NOMO-1 (cell line): ENCODE results near the gene PDE3A.

Experiments
- DNase-seq, 2 experiments: peaks; one replicate each; lab custom pipeline; 2025; ENCODE audit not compliant: unreplicated experiment in 2 of 2; lab: John Stamatoyannopoulos, UW

Gene PDE3A

DNA sequence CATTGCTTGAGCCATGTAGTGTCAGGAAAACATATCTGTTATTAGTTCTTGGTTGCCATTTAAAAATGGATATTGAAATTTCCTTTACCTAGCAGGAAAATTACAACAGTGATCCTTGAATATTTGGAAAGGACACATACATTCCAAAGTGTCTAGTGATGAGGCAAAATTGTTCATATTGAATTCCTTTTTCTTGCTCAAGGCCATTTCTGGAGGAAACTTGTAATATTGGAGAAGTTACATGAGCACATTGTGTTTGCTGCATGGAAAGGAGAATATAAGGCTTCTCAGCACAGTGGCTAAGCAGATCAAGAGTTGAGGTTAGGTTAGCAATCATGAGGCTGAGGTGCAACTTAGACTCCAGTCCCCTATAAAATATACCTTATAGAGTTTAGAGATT is 121.9 kb downstream of the PDE3A start:
- no peak for DNase-seq

DNA sequence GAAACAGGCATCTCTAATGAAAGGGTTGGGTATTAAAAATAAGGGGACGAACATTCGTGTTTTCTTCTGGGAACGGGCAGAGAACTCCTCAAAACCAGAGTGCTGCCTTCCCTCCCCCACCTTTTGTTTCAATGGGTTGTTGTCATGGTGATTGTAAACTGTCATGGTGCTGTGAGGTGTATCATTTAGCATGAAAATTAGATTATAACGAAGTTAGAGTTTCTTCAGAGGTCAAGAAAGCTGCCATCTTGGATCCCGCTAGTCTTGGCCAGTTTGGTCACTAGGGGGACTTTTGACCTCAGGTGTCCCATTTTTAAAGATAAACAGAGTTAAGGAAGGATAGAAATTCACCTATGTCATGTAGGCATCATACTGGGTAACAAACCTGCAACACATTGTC is 123.0 kb downstream of the PDE3A start:
- no peak for DNase-seq

DNA sequence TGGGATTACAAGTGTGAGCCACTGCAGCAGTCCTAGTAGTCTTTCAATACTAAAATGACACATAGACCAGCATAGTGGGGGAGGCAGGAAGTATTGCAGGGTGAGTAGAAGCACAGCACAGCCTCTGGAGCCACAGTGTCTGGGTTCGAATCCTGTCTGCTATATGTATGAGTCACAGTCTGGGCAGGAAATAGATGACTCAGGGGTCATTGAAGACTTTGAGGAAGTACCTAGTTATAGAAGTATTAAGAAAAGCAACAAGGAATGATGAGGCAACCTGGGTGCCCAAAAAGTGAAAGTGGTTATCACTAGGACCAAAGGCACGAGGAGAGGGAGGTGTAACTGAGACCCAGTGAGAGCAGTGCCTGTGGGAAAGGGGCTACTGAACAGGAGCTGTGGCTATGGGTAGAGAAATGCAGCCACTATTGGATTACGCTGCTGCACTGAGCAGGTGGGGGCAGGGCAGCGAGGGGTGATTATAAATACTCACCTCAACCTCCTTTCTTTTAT is 124.0 kb downstream of the PDE3A start:
- peak; percentile 73 to 91 for DNase-seq

DNA sequence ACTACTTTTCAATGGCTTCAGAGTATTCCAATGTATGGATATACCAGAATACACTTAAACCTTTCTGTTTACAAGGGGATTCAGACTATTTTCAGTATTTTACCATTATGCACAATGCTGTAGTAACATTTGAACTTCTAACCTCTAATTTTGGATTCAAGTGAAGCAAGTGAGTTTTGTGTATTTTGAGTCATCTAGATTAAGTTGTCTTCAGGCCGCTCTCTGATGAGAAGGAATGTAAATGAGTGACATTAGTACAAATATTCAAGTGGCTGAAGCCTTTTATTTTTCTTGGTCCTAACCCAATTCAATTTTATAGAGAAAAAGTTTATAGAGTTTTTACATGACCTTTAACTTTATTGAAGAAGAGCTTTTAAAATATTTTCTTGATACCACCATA is 125.6 kb downstream of the PDE3A start:
- no peak for DNase-seq

DNA sequence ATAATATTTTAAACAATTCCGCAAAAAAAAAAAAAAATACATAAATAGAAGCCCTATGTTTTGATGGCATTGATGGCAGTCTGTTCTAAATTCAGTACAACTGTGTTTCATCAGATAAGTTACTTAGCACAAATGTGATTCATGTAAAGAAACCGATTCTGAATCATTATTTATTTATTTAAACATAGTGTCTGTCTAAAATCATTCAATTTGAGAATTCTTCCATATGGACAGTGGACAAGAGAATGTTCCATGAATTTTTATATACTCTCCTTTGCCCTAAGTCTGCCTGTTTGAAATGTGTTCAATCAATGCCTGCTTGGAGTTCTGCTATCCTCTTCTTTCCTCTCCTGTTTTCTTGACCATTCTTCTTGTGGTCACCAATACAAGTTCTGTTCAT is 126.5 kb downstream of the PDE3A start:
- no peak for DNase-seq

DNA sequence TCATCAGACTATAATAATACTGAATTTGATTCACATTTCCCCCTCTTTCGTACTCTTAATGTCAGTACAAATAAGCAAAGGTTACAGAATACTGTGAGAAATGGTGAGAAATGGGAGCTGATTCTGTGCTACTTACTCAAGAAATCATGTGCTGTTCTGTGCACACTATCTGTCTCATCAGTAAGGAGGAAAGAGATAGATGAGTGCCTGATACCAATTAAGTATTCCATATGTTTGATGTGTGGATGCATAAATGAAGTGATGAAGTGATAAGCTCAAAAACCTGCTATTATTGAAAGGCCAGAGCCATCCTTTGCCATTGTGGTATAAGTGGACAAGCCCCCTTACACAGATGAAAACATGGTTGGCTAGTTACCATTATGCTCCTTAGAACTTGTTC is 127.7 kb downstream of the PDE3A start:
- DNase-seq, result no peak

DNA sequence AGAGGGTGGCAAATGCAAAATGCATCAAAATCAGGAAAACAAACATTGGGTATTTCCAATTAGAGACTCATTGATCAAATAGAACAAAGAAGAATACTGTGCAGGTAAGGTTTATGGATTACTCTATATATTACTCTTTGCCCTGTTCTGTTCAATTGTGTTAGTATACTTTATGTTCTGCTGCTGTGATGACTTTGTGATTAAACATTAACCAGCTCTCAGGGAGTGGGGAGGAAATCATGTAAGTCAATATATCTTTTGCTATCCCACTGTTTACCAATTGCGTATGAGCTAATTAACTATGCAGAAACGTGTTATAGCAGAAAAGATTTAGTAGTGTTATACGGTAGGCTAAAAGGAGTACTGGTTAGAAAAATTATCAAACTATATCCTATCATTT is 129.4 kb downstream of the PDE3A start:
- DNase-seq, result no peak

DNA sequence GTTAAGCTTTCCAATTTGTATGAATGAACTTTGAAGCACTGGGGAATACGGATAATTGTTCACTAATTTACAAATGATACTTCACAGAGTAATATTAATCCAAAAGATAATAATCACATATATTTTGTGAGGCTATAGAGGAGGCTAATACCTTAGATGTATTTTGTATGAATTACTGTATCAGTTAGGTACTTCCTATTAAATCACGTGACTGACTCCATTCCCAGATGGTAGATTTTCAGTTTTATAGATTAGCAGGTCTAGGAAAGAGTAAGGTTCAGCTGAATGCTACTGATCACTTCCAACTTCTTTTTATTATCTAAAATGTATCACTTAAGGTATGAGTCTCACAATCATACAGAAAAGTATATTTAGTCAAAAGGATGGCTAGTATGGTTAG is 133.6 kb downstream of the PDE3A start:
- DNase-seq, result no peak

DNA sequence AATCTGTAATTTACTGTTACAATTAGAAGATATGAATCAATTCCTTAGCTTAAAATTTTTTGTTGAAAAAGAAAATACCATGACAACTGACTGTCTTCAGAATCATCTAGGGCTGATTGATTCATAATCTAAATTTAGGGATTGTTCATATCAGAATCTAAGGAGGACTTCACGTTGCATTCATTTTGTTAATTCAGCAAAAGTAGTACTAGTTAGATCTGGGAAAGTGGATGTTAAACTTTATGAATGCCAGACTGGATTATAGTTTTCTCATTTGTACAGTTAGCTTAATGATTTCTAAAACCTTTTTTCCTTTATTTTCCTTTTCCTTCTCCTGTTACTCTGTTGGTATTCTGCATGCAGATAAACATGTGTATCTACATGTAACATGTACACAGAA is 135.5 kb downstream of the PDE3A start:
- no peak for DNase-seq

DNA sequence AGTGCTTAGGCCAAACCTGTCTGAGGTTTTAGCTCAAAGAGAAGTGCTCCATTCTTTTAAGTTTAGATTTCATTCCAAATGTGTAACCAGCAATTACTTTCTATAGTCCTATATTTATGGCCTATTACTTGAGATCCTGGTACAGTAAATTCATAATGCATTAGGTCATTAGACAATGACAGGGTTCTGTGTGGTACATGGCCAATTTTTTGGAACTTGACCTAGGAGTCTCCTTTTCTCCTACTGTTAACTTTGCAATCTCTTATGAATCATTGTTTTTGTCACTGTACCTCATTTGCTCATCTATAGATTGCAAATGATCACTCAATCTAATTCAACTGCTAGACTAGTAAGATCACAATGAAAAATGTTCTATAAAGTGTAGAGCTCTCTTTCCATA is 136.7 kb downstream of the PDE3A start:
- DNase-seq, result no peak

DNA sequence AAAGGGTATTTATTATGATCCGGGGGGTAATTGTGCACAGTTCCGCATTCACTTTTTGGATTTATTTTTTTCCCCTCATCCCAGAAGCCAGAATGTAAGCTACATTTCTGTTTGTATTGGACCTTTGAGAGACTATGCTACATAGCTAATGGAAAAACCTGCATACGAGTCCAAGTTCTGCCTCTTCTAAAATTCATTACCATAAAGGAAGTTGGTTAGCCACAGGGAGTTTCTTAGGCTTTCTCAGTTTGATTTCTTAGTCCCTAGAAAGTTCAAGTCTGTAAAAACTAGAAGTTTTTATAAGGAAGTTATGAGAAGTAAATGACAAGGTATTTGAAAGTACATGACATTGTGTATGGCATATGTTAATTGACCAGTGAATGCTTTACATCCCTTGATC is 138.7 kb downstream of the PDE3A start:
- peak; percentile 2 to 47 for DNase-seq

DNA sequence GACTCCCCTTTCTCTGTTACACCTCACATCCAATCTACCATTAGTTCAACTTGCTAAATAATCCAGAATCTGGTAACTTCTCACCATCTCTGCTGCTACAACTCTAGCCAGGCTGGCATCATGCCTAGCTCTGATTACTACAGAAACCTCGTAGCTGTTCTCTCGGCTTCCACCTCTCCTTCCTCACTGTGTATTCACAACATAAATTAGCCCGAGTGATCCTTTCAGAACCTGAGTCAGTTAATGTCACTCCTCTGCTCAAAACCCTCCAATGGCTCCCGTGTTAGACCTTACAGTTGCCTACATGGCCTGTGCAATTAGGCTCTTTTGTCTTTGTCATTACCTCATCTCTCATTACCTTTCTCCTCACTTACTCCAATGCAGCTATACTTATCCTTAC is 139.4 kb downstream of the PDE3A start:
- DNase-seq, result no peak

DNA sequence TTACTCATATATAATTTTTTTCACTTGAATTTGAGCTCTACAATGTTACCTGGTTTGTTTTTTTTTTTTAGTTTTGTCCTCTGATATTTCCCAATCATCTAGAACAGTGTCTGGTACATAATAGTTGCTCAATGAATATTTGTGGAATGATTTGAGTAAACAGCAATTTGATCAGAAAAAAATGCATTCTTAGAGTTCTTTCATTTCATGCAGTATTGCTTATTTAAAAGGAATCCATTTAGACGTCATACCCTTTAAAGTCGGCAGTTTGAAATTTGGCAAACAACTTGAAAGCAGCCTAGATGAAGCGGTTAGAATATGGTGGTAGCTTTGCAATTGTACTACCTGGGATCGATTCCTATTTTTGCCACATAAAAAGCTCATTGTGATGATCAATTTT is 140.0 kb downstream of the PDE3A start:
- no peak for DNase-seq

DNA sequence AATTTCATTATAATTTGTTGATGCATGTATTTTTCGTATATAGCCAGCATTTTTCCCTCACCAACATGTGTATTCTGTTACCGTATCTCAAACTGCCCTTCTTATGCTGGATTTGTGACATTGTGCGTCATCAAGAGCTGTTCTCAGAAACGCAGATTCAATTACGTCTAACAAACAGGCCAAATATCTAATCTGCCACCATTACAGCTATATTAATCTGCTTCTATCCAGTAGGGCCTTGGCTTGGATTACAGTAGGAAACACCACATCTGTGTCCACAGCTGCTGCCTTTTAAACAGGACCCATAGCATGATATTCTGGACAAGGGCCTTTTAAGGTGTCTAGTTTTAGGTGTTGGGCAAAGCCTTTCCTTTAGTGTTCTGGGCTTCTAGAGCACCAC is 140.6 kb downstream of the PDE3A start:
- DNase-seq, result no peak

DNA sequence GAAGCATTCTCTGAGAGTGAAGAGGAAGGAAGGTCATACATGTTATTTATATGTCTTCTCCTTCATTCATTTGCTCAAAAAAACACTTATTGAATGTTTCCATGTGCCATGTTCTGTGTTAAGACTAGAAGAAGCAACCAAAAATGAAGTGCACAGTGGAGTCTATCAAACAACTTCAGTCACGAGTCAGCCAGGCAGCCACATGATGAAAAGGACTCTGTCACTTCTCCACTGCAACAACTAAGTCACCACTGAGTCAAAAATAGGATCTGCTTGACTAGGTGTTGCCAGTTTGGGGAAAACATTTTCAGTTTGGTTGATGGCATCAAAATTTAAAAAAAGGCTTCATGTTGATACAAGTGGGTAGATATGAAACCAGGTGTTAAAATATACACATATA is 142.5 kb downstream of the PDE3A start:
- DNase-seq, result no peak

DNA sequence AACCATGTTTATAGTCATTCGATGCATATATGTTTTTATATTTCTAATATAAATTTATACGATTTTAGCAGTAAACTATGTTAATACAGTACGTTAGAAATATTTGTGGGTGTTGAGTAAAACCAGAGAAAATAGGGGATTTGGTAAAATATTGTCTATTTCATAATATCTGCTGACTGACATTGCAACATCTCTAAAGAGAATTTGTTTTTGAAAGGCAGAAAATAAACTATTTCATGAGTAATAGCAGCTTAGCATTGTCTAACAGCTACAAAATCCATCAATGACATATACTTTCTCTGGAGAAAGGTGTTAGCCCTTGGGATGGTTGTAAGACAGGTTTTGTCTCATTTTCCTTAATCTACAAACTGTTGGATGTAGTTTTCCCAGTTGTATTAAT is 144.9 kb downstream of the PDE3A start:
- no peak for DNase-seq

DNA sequence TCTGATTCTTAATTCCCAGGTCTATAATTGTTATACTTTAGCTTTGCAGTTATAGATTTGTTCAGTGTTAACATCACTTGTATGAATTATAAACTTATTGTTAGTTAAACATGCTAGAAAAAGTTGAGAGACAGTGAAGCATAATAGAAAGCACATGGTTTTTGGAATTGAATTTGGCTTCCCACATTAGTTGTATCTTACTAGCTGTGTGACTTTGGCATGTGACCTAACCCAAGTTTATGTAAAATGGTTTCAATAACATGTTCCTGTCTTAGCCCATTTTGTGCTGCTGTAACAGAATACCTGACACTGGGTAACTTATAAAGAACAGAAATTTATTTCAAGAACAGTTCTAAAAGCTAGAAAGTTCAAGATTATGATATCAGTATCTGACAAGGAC is 146.3 kb downstream of the PDE3A start:
- no peak for DNase-seq

DNA sequence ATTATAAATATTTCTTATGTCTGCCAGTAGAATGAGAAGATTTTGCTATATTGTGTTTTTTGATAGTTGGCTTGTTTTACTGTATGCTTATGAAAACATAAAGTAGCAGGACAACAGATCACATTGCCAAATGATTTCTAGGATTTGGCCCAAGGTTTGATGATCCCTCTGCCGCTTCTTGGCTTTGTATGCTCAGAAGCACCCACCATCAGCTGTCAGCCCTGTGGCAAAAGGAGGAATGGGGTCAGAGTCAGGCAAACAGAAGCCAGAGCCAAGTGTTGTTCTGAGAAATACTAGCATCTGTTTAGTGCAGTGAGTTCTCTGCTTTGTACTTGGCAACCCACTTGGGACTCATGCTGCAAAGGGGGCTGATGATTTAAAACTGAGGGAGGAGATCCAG is 152.2 kb downstream of the PDE3A start:
- no peak for DNase-seq

DNA sequence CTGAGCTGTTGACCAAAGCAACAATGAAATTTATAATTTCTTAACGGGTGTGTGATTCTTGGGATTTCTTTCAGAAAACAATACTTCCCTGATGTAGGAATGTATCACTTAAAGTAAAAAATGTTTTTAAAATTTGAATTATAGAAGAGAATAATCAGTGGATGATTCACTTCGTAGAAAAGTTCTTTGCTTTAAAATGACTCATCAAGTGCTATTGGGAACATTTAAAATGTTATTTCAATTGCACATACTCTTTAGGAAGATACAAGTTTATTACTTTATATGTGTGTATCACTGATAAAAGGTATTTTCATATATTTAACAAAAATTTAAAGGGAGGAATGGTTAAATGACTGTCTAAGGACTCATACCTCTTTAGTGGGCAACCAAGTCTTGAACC is 155.3 kb downstream of the PDE3A start:
- DNase-seq, result no peak

DNA sequence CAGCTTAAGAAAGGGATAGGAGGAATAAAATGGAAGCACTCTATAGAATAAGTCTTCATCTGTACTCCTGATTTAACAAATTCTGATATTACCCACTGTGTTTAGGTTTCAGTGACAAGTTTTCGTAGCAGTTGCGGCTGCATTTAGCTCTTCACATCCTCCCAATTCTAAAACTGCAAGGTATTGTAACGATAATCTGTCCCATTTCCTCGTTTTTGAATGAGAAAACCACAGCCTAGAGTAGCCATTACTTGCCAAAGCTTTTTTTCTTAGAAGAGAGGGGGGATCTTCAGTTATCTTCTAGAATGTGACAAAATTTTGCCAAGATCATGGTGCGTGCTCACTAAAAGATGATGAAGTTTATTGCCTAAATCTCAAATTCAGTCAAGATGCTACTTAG is 155.8 kb downstream of the PDE3A start:
- DNase-seq, result no peak

DNA sequence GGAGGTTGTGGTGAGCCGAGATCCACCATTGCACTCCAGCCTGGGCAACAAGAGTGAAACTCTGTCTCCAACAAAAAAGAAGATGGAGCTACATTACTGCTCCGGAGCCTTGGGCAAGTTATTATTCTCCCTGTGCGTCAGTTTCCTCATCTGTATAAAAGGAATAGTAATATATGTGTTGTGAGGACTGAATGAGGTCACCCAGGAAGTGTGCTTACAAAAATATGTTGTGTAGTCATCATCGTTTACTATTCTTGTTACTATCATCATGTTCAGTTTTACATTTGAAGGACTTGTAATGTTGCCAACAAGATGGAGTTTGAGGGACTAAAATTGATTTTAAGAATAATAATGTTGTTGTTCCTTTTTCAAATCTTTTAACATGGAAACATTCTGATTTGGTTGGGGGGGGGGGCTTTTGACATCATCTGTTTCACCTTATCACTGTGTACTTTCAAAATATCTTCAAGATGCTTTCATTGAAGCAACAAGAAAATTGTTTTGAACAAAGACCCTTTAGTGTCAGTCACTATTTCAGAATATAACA is 156.8 kb downstream of the PDE3A start:
- DNase-seq, result no peak

DNA sequence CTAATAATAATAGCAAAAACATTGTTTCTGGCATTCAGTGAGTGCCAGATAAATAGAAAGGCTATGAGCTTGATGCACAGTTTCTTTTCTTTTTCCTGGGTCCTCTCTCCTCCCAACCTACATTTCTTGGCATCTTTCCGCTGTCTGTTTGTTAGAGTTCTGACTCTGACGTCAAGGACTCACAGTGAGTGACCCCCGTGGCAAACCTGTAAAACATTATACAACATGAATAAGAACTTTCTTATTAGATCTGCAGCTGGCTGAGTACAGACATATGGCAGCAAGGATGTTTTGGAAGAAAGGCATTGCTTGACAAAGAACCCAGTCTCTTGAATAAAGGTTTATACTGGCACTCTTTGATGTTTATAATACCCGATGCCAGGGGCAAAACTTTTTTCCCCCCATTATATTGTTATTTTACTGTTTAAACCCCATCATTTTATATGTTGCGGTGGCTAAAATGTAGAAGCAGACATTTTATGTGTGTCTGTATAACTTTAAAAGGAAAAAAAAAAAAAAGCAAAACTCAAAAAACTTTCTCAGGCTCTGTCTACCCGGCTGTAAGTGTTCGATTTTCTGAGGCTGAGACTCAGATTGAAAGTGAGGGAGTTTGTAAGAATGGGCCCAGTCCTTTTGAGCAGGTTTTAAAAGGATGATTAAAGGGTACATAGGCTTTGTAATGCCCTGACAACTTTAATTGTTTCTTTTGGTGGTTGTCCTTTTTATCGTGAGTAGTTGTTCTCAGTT is 159.3 kb downstream of the PDE3A start:
- no peak for DNase-seq

DNA sequence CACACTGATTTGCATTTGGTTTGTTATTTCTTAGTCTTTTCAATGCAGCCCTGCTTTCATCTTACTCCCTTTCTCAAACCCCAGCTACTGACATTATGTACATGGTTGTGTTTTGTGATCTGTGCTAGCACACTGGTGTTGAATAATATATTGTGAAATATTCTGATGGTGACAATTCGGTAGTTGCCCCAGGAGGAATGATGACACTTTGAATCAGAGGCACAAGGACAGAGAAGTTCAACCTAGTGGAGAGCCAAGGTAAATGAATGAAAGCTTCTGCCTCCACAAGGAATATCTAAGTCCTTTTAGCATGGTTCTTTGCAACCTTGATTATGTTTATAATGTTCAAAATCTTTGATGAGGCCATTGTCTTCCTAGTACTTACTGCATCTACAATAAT is 159.9 kb downstream of the PDE3A start:
- DNase-seq, result no peak
